HepG2 (cell line): ENCODE measurements around the gene RINL. TPM values are rescaled to one million over a fixed set of nuclear protein-coding genes. Genes with fewer than 3 reads are reported as not detected.

ENCODE experiments used
- AKAP8 ChIP-seq: sonication (generic); formaldehyde crosslinking; IDR thresholded peaks from 2 replicates; pipeline ENCODE4 v1.5.1; 2020; ENCODE audit warnings: mild to moderate bottlenecking, missing genetic modification reagents
- FOXA1 ChIP-seq, 2 experiments: fragments of 450-650 bp in 1 of 2; sonication (generic) in 1 of 2; formaldehyde crosslinking in 1 of 2; IDR thresholded peaks; 2 replicates each; pipeline versions ENCODE4 v1.4.0 to v1.6.1; 2016 to 2020; ENCODE audit warnings: missing genetic modification reagents in 1 of 2
- IRX3 ChIP-seq: sonication (generic); formaldehyde crosslinking; IDR thresholded peaks from 2 replicates; pipeline ENCODE4 v1.8.1; 2023; ENCODE audit warnings: mild to moderate bottlenecking, low read depth, missing genetic modification reagents, borderline replicate concordance
- KLF12 ChIP-seq: sonication (generic); formaldehyde crosslinking; IDR thresholded peaks from 2 replicates; pipeline ENCODE4 v1.4.0; 2020; ENCODE audit warnings: missing genetic modification reagents, borderline replicate concordance
- MAFK ChIP-seq, 2 experiments: IDR thresholded peaks in 1 of 2; conservative IDR thresholded peaks in 1 of 2; 2 replicates each; pipeline ENCODE4 v1.6.1; 2011; ENCODE audit warnings: improper control_type of control experiment in 2 of 2, low read length in 2 of 2
- MLLT10 ChIP-seq: sonication (generic); formaldehyde crosslinking; IDR thresholded peaks from 2 replicates; pipeline ENCODE4 v1.4.0; 2020; ENCODE audit warnings: missing genetic modification reagents
- SAFB2 ChIP-seq: sonication (generic); formaldehyde crosslinking; IDR thresholded peaks from 2 replicates; pipeline ENCODE4 v1.5.1; 2020; ENCODE audit warnings: missing genetic modification reagents, low read depth, mild to moderate bottlenecking, borderline replicate concordance
- ZBTB1 ChIP-seq: sonication (generic); formaldehyde crosslinking; IDR thresholded peaks from 2 replicates; pipeline ENCODE4 v1.4.0; 2020; ENCODE audit warnings: missing genetic modification reagents, borderline replicate concordance
- ZNF232 ChIP-seq: sonication (generic); formaldehyde crosslinking; IDR thresholded peaks from 2 replicates; pipeline ENCODE4 v1.4.0; 2020; ENCODE audit warnings: missing genetic modification reagents, borderline replicate concordance
- ZNF264 ChIP-seq: sonication (generic); formaldehyde crosslinking; IDR thresholded peaks from 2 replicates; pipeline ENCODE4 v1.4.0; 2020; ENCODE audit warnings: missing genetic modification reagents
- ZNF3 ChIP-seq: IDR thresholded peaks from 2 replicates; pipeline ENCODE4 v1.7.0; 2017; ENCODE audit warnings: inconsistent platforms
- ZNF614 ChIP-seq: IDR thresholded peaks from 2 replicates; pipeline ENCODE4 v1.6.1; 2018; ENCODE audit warnings: missing biosample characterization, missing genetic modification reagents, inconsistent platforms, borderline replicate concordance
- ZNF615 ChIP-seq: sonication (generic); formaldehyde crosslinking; IDR thresholded peaks from 2 replicates; pipeline ENCODE4 v1.5.0; 2020; ENCODE audit warnings: mild to moderate bottlenecking, missing genetic modification reagents, borderline replicate concordance
- ZNF7 ChIP-seq: IDR thresholded peaks from 2 replicates; pipeline ENCODE4 v1.6.1; 2016; ENCODE audit warnings: missing biosample characterization, missing genetic modification reagents
- polyA plus RNA-seq, 8 experiments: library from polyadenylated mRNA; depleted of rRNA in 3 of 8; stranded (reverse) in 7 of 8; unstranded in 1 of 8; fragments of >200 nt; fragmentation: Illumina TruSeq in 4 of 8; extraction: Trizol in 4 of 8; gene quantifications; 2 replicates each; pipeline versions ENCODE4 v1.2.1 to v1.2.3, GENCODE V29; 2011 to 2016; ENCODE audit warnings: low read depth in 4 of 8, missing spikeins in 1 of 8, mixed read lengths in 1 of 8; ENCODE audit not compliant: insufficient read depth in 1 of 8
- total RNA-seq, 5 experiments: library from RNA; depleted of rRNA; stranded (reverse); fragments of >200 nt; fragmentation: Illumina TruSeq; extraction: Trizol; gene quantifications; 2 replicates each; pipeline ENCODE4 v1.2.3, GENCODE V29; 2016; ENCODE audit warnings: low read depth in 1 of 5
- TF ChIP-seq, protein P1 (sequence below): sonication (generic); formaldehyde crosslinking; IDR thresholded peaks from 2 replicates; pipeline ENCODE4 v1.4.0; 2020; ENCODE audit warnings: low read depth, mild to moderate bottlenecking, missing genetic modification reagents
- TF ChIP-seq, protein P2 (sequence below): IDR thresholded peaks from 2 replicates; pipeline ENCODE4 v1.6.1; 2016; ENCODE audit warnings: low read depth, borderline replicate concordance
- TF ChIP-seq, protein P3 (sequence below): fragments of 450-650 bp; IDR thresholded peaks from 2 replicates; pipeline ENCODE4 v1.6.1; 2017
- TF ChIP-seq, protein P4 (sequence below): sonication (generic); formaldehyde crosslinking; IDR thresholded peaks from 2 replicates; pipeline ENCODE4 v1.4.0; 2020; ENCODE audit warnings: mild to moderate bottlenecking, missing genetic modification reagents
- TF ChIP-seq, protein P5 (sequence below): sonication (generic); formaldehyde crosslinking; IDR thresholded peaks from 2 replicates; pipeline ENCODE4 v1.8.0; 2022; ENCODE audit warnings: mild to moderate bottlenecking, missing genetic modification reagents; ENCODE audit not compliant: insufficient replicate concordance
- TF ChIP-seq, protein P6 (sequence below): sonication (generic); formaldehyde crosslinking; IDR thresholded peaks from 2 replicates; pipeline ENCODE4 v1.4.0; 2020; ENCODE audit warnings: missing genetic modification reagents, borderline replicate concordance

RINL gene
- total and polyA plus RNA-seq, 2 of the 13 experiments (the other 11 are each of a cell fraction or from before 2014, with no cell fraction given): 11.4 to 18.0 TPM

DNA sequence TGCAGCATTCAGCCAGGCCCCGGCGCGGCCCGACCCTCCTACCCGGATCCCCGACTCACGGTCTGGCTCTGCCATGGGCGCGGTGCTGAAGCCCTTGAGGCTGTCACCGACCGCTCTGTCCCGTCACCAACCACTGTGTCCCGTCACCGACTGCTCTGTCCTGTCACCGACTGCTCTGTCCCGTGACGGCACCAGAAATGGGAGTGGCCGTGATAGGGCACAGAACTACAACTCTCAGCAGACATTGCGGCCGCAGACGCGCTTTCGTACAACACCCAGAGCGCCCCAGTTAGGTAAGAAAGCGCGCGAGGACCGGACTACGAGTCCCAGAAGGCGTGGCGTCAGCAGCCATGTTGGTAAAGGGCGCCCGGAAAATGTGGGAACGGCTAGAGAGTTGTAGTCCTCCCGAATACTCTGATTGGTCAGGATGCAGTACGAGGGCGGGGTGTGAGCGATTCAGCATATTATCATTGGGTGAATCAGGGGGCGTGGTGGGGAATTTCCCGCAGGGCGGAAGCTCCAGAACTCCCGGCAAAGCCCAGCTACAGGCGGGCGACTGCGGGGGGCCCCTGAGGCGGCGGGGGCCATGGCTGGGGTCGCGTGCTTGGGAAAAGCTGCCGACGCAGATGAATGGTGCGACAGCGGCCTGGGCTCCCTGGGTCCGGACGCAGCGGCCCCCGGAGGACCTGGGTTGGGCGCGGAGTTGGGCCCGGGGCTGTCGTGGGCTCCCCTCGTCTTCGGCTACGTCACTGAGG is 21.5 kb upstream of the RINL start, which contains the start of the genes NFKBIB and SIRT2 (continued):
- TF ChIP-seq ZNF232 (CRISPR knock-in tag) (no peak), ZNF7 (CRISPR knock-in tag) (no peak), MAFK (conservative IDR thresholded peaks at IDR 0.05 in 1 of 2, IDR thresholded peaks at IDR 0.05 in 1 of 2; ENCODE audit: low read length in 2 of 2) (peak; percentile 15 to 34; a peak in 1 of 4 replicates), ZNF3 (CRISPR knock-in tag) (no peak), FOXA1 (IDR thresholded peaks at IDR 0.05) (no peak), FOXA1 (CRISPR knock-in tag; IDR thresholded peaks at IDR 0.05) (peak; percentile 31; the same call in 1 of the 2 replicates), AKAP8 (CRISPR knock-in tag) (0 out of 2 replicates have a peak, but pooled peaks have one; percentile 39), ZNF264 (CRISPR knock-in tag) (no peak), MLLT10 (no peak), IRX3 (CRISPR knock-in tag) (no peak), ZNF614 (CRISPR knock-in tag) (no peak; the same call in 1 of the 2 replicates), ZNF615 (CRISPR knock-in tag) (no peak), ZBTB1 (no peak), SAFB2 (CRISPR knock-in tag) (peak; percentile 50; the same call in 1 of the 2 replicates), KLF12 (peak; percentile 36; the same call in 1 of the 2 replicates)
- TF ChIP-seq, protein P1, sequence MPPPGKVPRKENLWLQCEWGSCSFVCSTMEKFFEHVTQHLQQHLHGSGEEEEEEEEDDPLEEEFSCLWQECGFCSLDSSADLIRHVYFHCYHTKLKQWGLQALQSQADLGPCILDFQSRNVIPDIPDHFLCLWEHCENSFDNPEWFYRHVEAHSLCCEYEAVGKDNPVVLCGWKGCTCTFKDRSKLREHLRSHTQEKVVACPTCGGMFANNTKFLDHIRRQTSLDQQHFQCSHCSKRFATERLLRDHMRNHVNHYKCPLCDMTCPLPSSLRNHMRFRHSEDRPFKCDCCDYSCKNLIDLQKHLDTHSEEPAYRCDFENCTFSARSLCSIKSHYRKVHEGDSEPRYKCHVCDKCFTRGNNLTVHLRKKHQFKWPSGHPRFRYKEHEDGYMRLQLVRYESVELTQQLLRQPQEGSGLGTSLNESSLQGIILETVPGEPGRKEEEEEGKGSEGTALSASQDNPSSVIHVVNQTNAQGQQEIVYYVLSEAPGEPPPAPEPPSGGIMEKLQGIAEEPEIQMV (CRISPR knock-in tag): 0 out of 2 replicates have a peak, but pooled peaks have one; percentile 18
- TF ChIP-seq, protein P2, sequence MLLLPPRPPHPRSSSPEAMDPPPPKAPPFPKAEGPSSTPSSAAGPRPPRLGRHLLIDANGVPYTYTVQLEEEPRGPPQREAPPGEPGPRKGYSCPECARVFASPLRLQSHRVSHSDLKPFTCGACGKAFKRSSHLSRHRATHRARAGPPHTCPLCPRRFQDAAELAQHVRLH (CRISPR knock-in tag): peak; percentile 84; the same call in 1 of the 2 replicates
- TF ChIP-seq, protein P3, sequence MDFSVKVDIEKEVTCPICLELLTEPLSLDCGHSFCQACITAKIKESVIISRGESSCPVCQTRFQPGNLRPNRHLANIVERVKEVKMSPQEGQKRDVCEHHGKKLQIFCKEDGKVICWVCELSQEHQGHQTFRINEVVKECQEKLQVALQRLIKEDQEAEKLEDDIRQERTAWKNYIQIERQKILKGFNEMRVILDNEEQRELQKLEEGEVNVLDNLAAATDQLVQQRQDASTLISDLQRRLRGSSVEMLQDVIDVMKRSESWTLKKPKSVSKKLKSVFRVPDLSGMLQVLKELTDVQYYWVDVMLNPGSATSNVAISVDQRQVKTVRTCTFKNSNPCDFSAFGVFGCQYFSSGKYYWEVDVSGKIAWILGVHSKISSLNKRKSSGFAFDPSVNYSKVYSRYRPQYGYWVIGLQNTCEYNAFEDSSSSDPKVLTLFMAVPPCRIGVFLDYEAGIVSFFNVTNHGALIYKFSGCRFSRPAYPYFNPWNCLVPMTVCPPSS: no peak
- TF ChIP-seq, protein P4, sequence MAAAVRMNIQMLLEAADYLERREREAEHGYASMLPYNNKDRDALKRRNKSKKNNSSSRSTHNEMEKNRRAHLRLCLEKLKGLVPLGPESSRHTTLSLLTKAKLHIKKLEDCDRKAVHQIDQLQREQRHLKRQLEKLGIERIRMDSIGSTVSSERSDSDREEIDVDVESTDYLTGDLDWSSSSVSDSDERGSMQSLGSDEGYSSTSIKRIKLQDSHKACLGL (CRISPR knock-in tag): 0 out of 2 replicates have a peak, but pooled peaks have one; percentile 50
- TF ChIP-seq, protein P5, sequence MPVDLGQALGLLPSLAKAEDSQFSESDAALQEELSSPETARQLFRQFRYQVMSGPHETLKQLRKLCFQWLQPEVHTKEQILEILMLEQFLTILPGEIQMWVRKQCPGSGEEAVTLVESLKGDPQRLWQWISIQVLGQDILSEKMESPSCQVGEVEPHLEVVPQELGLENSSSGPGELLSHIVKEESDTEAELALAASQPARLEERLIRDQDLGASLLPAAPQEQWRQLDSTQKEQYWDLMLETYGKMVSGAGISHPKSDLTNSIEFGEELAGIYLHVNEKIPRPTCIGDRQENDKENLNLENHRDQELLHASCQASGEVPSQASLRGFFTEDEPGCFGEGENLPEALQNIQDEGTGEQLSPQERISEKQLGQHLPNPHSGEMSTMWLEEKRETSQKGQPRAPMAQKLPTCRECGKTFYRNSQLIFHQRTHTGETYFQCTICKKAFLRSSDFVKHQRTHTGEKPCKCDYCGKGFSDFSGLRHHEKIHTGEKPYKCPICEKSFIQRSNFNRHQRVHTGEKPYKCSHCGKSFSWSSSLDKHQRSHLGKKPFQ (CRISPR knock-in tag): no peak
- TF ChIP-seq, protein P6, sequence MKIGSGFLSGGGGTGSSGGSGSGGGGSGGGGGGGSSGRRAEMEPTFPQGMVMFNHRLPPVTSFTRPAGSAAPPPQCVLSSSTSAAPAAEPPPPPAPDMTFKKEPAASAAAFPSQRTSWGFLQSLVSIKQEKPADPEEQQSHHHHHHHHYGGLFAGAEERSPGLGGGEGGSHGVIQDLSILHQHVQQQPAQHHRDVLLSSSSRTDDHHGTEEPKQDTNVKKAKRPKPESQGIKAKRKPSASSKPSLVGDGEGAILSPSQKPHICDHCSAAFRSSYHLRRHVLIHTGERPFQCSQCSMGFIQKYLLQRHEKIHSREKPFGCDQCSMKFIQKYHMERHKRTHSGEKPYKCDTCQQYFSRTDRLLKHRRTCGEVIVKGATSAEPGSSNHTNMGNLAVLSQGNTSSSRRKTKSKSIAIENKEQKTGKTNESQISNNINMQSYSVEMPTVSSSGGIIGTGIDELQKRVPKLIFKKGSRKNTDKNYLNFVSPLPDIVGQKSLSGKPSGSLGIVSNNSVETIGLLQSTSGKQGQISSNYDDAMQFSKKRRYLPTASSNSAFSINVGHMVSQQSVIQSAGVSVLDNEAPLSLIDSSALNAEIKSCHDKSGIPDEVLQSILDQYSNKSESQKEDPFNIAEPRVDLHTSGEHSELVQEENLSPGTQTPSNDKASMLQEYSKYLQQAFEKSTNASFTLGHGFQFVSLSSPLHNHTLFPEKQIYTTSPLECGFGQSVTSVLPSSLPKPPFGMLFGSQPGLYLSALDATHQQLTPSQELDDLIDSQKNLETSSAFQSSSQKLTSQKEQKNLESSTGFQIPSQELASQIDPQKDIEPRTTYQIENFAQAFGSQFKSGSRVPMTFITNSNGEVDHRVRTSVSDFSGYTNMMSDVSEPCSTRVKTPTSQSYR (CRISPR knock-in tag): no peak
